Measurements from ENCODE around the gene POLR3K.
A peak's percentile ranks its signal among the peaks of the same experiment; 100 is the strongest.

DNA sequence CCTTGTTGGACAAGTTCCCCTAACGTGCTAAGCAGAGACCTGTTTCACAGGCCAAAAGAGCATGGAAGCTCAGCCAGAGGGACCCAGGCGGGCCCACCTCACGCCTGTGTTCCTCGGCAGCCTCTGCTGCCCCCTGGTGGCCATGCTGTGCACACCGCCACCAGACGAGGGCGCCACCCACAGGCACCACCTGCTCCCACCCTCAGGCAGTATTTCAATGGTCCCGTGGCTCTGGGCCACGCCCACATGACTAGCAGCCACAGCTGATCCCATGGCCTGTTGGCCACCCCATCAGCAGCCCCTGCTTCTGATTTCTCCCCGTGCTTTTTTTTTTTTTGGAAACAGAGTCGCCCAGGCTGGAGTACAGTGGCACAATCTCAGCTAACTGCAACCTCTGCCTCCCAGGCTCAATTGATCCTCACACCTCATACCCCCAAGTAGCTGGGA lies 43.5 kb upstream of the POLR3K start:
- TF ChIP-seq, protein P1, sequence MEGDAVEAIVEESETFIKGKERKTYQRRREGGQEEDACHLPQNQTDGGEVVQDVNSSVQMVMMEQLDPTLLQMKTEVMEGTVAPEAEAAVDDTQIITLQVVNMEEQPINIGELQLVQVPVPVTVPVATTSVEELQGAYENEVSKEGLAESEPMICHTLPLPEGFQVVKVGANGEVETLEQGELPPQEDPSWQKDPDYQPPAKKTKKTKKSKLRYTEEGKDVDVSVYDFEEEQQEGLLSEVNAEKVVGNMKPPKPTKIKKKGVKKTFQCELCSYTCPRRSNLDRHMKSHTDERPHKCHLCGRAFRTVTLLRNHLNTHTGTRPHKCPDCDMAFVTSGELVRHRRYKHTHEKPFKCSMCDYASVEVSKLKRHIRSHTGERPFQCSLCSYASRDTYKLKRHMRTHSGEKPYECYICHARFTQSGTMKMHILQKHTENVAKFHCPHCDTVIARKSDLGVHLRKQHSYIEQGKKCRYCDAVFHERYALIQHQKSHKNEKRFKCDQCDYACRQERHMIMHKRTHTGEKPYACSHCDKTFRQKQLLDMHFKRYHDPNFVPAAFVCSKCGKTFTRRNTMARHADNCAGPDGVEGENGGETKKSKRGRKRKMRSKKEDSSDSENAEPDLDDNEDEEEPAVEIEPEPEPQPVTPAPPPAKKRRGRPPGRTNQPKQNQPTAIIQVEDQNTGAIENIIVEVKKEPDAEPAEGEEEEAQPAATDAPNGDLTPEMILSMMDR (IDR thresholded peaks at IDR 0.05) = peak; percentile 95
- TF ChIP-seq EZH2 (IDR thresholded peaks at IDR 0.05) = no peak

Measured in neural progenitor cell (in vitro differentiated cells).